Mesenchymal stem cell (in vitro differentiated cells and primary cell): ENCODE measurements around the gene FAM83E.
A peak's percentile ranks its signal among the peaks of the same experiment; 100 is the strongest.
"Not testable (repeated sequence)": the region's sequence is repeated elsewhere in the genome, so short reads cannot be mapped to it uniquely, and the experiment has no call there.

Source experiments
- DNase-seq: peaks from one replicate; pipeline ENCODE4 v3.0.0-alpha.2; 2013
- H2AFZ ChIP-seq: one replicate; pipeline ENCODE4 v1.6.1; 2013; ENCODE audit warnings: low read depth, mild to moderate bottlenecking, control low read depth, inconsistent platforms, low read length, moderate library complexity
- H2AK5ac ChIP-seq: 2 replicates; pipeline ENCODE4 v1.6.1; 2013; ENCODE audit warnings: low read length, moderate library complexity, mild to moderate bottlenecking, inconsistent platforms; ENCODE audit not compliant: severe bottlenecking
- H2BK120ac ChIP-seq: one replicate; pipeline ENCODE4 v1.6.1; 2013; ENCODE audit warnings: low read depth, mild to moderate bottlenecking, inconsistent platforms, low read length, moderate library complexity
- H2BK12ac ChIP-seq, 2 experiments: one replicate each; pipeline ENCODE4 v1.6.1; 2013; ENCODE audit warnings: inconsistent platforms in 2 of 2, low read length in 2 of 2, mild to moderate bottlenecking in 2 of 2, moderate library complexity in 2 of 2, control low read depth in 1 of 2
- H2BK15ac ChIP-seq: one replicate; pipeline ENCODE4 v1.6.1; 2013; ENCODE audit warnings: mild to moderate bottlenecking, low read depth, inconsistent platforms; ENCODE audit not compliant: poor library complexity, severe bottlenecking
- H2BK5ac ChIP-seq: 2 replicates; pipeline ENCODE4 v1.6.1; 2013; ENCODE audit warnings: low read depth, mild to moderate bottlenecking, low read length, control low read depth, inconsistent platforms; ENCODE audit not compliant: poor library complexity, severe bottlenecking
- H3K14ac ChIP-seq, 2 experiments: one replicate each; pipeline ENCODE4 v1.6.1; 2013; ENCODE audit warnings: inconsistent platforms in 2 of 2, low read length in 2 of 2, control low read depth in 1 of 2, mild to moderate bottlenecking in 1 of 2, moderate library complexity in 1 of 2
- H3K18ac ChIP-seq, 2 experiments: one replicate each; pipeline ENCODE4 v1.6.1; 2013; ENCODE audit warnings: inconsistent platforms in 2 of 2, low read length in 2 of 2, control low read depth in 1 of 2, low read depth in 1 of 2, mild to moderate bottlenecking in 1 of 2
- H3K23ac ChIP-seq, 2 experiments: one replicate each; pipeline ENCODE4 v1.6.1; 2013; ENCODE audit warnings: inconsistent platforms in 2 of 2, low read length in 2 of 2, mild to moderate bottlenecking in 2 of 2, moderate library complexity in 2 of 2, control low read depth in 1 of 2
- H3K27ac ChIP-seq: 2 replicates; pipeline ENCODE4 v1.5.1; 2013; ENCODE audit warnings: mild to moderate bottlenecking, moderate library complexity, low read length, control low read depth, inconsistent platforms; ENCODE audit not compliant: poor library complexity, severe bottlenecking
- H3K27me3 ChIP-seq, 2 experiments: 2 replicates each; pipeline versions ENCODE4 v1.6.1 to v1.7.0; 2013; ENCODE audit warnings: low read length in 2 of 2, mild to moderate bottlenecking in 2 of 2, moderate library complexity in 2 of 2, control low read depth in 1 of 2, inconsistent platforms in 1 of 2; ENCODE audit not compliant: control insufficient read depth in 1 of 2, insufficient read depth in 1 of 2
- H3K36me3 ChIP-seq, 2 experiments: 2 replicates each; pipeline versions ENCODE4 v1.6.1 to v1.7.0; 2013; ENCODE audit warnings: low read length in 2 of 2, control low read depth in 1 of 2, inconsistent platforms in 1 of 2, low read depth in 1 of 2, mild to moderate bottlenecking in 1 of 2; ENCODE audit not compliant: insufficient read depth in 2 of 2, control insufficient read depth in 1 of 2
- H3K4ac ChIP-seq, 2 experiments: one replicate each; pipeline ENCODE4 v1.6.1; 2013; ENCODE audit warnings: inconsistent platforms in 2 of 2, low read length in 2 of 2, mild to moderate bottlenecking in 2 of 2, moderate library complexity in 2 of 2, control low read depth in 1 of 2, low read depth in 1 of 2
- H3K4me1 ChIP-seq: 2 replicates; pipeline ENCODE4 v1.6.1; 2013; ENCODE audit warnings: low read depth, low read length, control low read depth; ENCODE audit not compliant: control insufficient read depth, insufficient read depth
- H3K4me2 ChIP-seq: 2 replicates; pipeline ENCODE4 v1.6.1; 2013; ENCODE audit warnings: low read length, mild to moderate bottlenecking, inconsistent platforms; ENCODE audit not compliant: poor library complexity, severe bottlenecking
- H3K4me3 ChIP-seq, 2 experiments: 2 replicates each; pipeline versions ENCODE4 v1.5.1 to v1.7.0; 2013; ENCODE audit warnings: low read length in 2 of 2, mild to moderate bottlenecking in 2 of 2, control low read depth in 1 of 2, low read depth in 1 of 2; ENCODE audit not compliant: insufficient read depth in 1 of 2
- H3K79me1 ChIP-seq: replicated peaks from 2 replicates; pipeline ENCODE4 v1.6.1; 2013; ENCODE audit warnings: mild to moderate bottlenecking, control low read depth, low read length, inconsistent platforms; ENCODE audit not compliant: poor library complexity, severe bottlenecking
- H3K9ac ChIP-seq: 2 replicates; pipeline ENCODE4 v1.7.0; 2013; ENCODE audit warnings: mild to moderate bottlenecking, low read length, moderate library complexity
- H3K9me3 ChIP-seq: 2 replicates; pipeline ENCODE4 v1.7.0; 2013; ENCODE audit warnings: mild to moderate bottlenecking, low read length; ENCODE audit not compliant: control insufficient read depth
- H4K8ac ChIP-seq: one replicate; pipeline ENCODE4 v1.6.1; 2013; ENCODE audit warnings: inconsistent platforms, mild to moderate bottlenecking, low read length, moderate library complexity
- H4K91ac ChIP-seq: one replicate; pipeline ENCODE4 v1.6.1; 2013; ENCODE audit warnings: mild to moderate bottlenecking, low read length, inconsistent platforms
- WGBS: methylation state at CpG from one replicate; pipeline ENCODE4 v1.1.7; 2013; ENCODE audit warnings: mixed read lengths; 5-methylcytosine and 5-hydroxymethylcytosine counted together

FAM83E gene

GRCh38 chr19:48660852-48661710 is 46.2 kb upstream of the FAM83E start:
- Histone ChIP-seq H2AFZ (no peak overlapping the region), H4K8ac (no peak overlapping the region), H3K4ac (no peak overlapping the region), H2AK5ac (no peak overlapping the region), H2BK12ac (no peak overlapping the region), H3K36me3 (no peaks in the 10 kb centered on the region), H3K9ac (no peak overlapping the region), H3K4me1 (peaks cover 13% of the 10 kb centered on the region), H3K9me3 (no peaks in the 10 kb centered on the region), H4K91ac (no peak overlapping the region), H3K4me2 (no peak overlapping the region), H3K23ac (no peak overlapping the region), H3K18ac (no peak overlapping the region), H3K14ac (no peak overlapping the region), H2BK15ac (no peak overlapping the region), H2BK120ac (no peak overlapping the region), H3K27ac (no peak overlapping the region), H2BK5ac (no peak overlapping the region), H3K79me1 (no peaks in the 10 kb centered on the region), H3K27me3 (peaks cover 0 to 4% of the 10 kb centered on the region in 2 experiments), H3K4me3 (no peak overlapping the region)
- peak; percentile 90 for DNase-seq
- WGBS = 86% methylated on average over 35 of the region's 35 CpGs

DNA sequence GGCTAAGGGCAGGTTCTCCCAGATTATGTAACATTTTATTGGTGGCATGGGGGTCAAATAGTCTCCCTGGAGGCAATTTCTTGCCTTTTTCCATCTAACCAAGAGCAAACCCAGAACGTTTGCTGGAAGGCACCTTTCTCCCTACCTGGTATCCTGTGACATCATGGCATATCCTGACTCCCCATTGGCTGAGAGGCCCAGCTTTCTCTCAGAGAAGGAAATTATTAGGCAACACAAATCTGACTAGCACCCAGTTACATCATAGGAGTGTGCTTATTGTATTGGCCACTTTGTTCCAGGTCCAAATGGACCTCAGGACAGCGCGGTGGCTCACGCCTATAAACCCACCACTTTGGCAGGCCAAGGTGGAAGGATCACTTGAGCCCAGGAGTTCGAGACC is 44.9 kb upstream of the FAM83E start:
- peak overlapping the region in 1 of 2 experiments; percentile 24 for H2BK12ac ChIP-seq
- no peaks in the 10 kb centered on the region for H3K79me1 ChIP-seq
- H3K27ac ChIP-seq = no peak overlapping the region
- H4K8ac ChIP-seq = no peak overlapping the region
- H2AK5ac ChIP-seq = no peak overlapping the region
- no peak overlapping the region for H2AFZ ChIP-seq
- no peak overlapping the region for H2BK5ac ChIP-seq
- peaks cover 14% of the 10 kb centered on the region for H3K4me1 ChIP-seq
- H3K23ac ChIP-seq = no peak overlapping the region
- H3K4ac ChIP-seq = no peak overlapping the region
- 94% methylated on average over 5 of the region's 5 CpGs for WGBS
- H2BK120ac ChIP-seq = no peak overlapping the region
- DNase-seq = peak; percentile 33
- H3K9ac ChIP-seq = no peak overlapping the region
- no peak overlapping the region for H2BK15ac ChIP-seq
- no peaks in the 10 kb centered on the region for H3K9me3 ChIP-seq
- H3K36me3 ChIP-seq = no peaks in the 10 kb centered on the region
- H3K14ac ChIP-seq = no peak overlapping the region
- no peak overlapping the region for H3K18ac ChIP-seq
- H3K4me3 ChIP-seq = no peak overlapping the region
- no peak overlapping the region for H3K4me2 ChIP-seq
- no peak overlapping the region for H4K91ac ChIP-seq
- H3K27me3 ChIP-seq = no peaks in the 10 kb centered on the region

GRCh38 chr19:48658483-48658882 is 43.6 kb upstream of the FAM83E start:
- no peak for DNase-seq
- H3K27me3 ChIP-seq = peaks cover 0 to 3% of the 10 kb centered on the region in 2 experiments
- no peak overlapping the region for H2BK15ac ChIP-seq
- no peak overlapping the region for H3K4me2 ChIP-seq
- H3K27ac ChIP-seq = no peak overlapping the region
- H3K18ac ChIP-seq = no peak overlapping the region
- H3K36me3 ChIP-seq = no peaks in the 10 kb centered on the region
- WGBS = 99% methylated on average over 6 of the region's 6 CpGs
- no peaks in the 10 kb centered on the region for H3K9me3 ChIP-seq
- no peak overlapping the region for H3K14ac ChIP-seq
- H3K4me1 ChIP-seq = peaks cover 19% of the 10 kb centered on the region
- H4K91ac ChIP-seq = no peak overlapping the region
- no peak overlapping the region for H2BK12ac ChIP-seq
- H3K4me3 ChIP-seq = no peak overlapping the region
- no peak overlapping the region for H3K9ac ChIP-seq
- H2BK120ac ChIP-seq = no peak overlapping the region
- no peak overlapping the region for H2AFZ ChIP-seq
- H3K4ac ChIP-seq = no peak overlapping the region
- H3K23ac ChIP-seq = no peak overlapping the region
- no peaks in the 10 kb centered on the region for H3K79me1 ChIP-seq
- no peak overlapping the region for H2BK5ac ChIP-seq
- no peak overlapping the region for H4K8ac ChIP-seq
- no peak overlapping the region for H2AK5ac ChIP-seq

- not testable (repeated sequence) for DNase-seq, H2BK15ac ChIP-seq, H2AK5ac ChIP-seq, H3K4me2 ChIP-seq, H4K91ac ChIP-seq, H2AFZ ChIP-seq, H3K9me3 ChIP-seq, H3K4me3 ChIP-seq, H2BK120ac ChIP-seq, H3K27ac ChIP-seq, H2BK5ac ChIP-seq, H3K27me3 ChIP-seq, H4K8ac ChIP-seq, H3K79me1 ChIP-seq, H3K36me3 ChIP-seq, H3K9ac ChIP-seq, H3K14ac ChIP-seq, H3K23ac ChIP-seq
- 95% methylated on average over 4 of the region's 5 CpGs for WGBS
- peak overlapping the region in 1 of 2 experiments; percentile 50 for H2BK12ac ChIP-seq
- H3K18ac ChIP-seq = peak overlapping the region in 1 of 2 experiments; percentile 70
- peaks cover 21% of the 10 kb centered on the region for H3K4me1 ChIP-seq
- H3K4ac ChIP-seq = peak overlapping the region in 1 of 2 experiments; percentile 28
These were observed 43.0 kb upstream of the FAM83E start for GRCh38 chr19:48657828-48658227.
